Ramos (cell line): ENCODE results near the gene SRP19.

Experiments
- in situ Hi-C: fragments of 300-500 bp; cut with MboI; formaldehyde crosslinking; loops from one replicate; pipeline ENCODE4 v1.14.3; 2022; ENCODE audit warnings: low sequenced_read_pairs; ENCODE audit not compliant: unreplicated experiment

The SRP19 gene

DNA sequence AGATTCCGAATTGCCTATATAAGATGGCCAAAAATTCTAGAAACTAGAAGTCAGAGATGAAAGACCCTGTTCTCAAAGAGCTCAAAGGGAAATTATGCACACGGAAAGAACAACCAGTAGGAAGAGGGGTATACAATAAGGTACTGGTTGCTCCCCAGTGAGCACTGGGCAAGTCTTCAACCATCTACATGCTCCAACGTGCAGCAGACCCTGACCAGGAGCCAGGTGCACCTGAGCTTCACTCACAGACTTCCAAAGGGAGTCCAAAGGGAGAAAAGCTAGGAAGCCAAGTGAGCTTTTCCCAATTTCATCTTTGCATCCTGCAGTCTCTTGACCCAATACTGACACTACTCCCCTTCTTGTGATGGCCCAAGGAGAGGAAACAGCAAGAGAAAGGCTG is 57.0 kb downstream of the SRP19 start:
- in situ Hi-C loops: no loop called here

DNA sequence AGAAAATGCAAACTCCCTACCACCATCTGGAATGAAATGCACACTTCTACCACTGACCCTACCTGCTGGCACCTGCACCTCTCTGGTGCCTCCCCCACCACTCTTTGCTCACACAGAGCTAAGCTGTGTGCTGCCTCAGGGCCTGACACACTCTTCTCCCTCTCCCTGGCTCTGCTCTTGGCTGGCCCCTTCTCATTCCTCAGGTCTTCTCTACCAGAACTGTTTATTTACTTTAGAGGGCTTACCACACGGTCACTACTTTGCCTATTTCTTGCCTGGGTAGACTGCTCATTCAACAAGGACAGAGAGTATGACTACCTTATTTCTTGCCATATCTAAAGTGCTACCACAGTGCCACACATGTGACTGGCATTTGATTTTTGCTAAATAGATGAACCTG is 57.6 kb downstream of the SRP19 start:
- in situ Hi-C loops: no loop called here
